B cell (primary cell): ENCODE measurements around the gene CPA5. TPM values are rescaled to one million over a fixed set of nuclear protein-coding genes. Genes with fewer than 3 reads are reported as not detected.

Experiments used
- ATAC-seq: fragments of 200-7000 bp; cut with Tn5 transposase; one replicate; pipeline ENCODE4 v1.10.0; 2021; ENCODE audit warnings: low read depth, mild to moderate bottlenecking, moderate number of reproducible peaks, moderate library complexity
- CTCF ChIA-PET: fragments of 350-600 bp; sonication (Branson Sonifier 250); formaldehyde crosslinking; loops from one replicate; lab custom pipeline; 2021; ENCODE audit warnings: antibody characterized with exemption, inconsistent platforms; lab: Charles Lee
- POLR2A ChIA-PET: fragments of 350-600 bp; sonication (Branson Sonifier 250); formaldehyde crosslinking; loops from one replicate; lab custom pipeline; 2021; ENCODE audit warnings: antibody characterized with exemption; lab: Charles Lee
- DNase-seq: peaks from one replicate; pipeline ENCODE4 v3.0.0; 2013
- H2AFZ ChIP-seq: 2 replicates; pipeline ENCODE4 v1.6.1; 2012; ENCODE audit warnings: mild to moderate bottlenecking, low read depth, low read length; ENCODE audit not compliant: insufficient read depth, poor library complexity, severe bottlenecking
- H3K27ac ChIP-seq, 2 donors: 1 replicate in 1 of 2; 2 replicates in 1 of 2; pipeline ENCODE4 v1.5.1; 2012 to 2013; ENCODE audit warnings: low read length in 2 of 2, mild to moderate bottlenecking in 2 of 2, moderate library complexity in 1 of 2
- H3K27me3 ChIP-seq, 4 experiments: fragments of 200-600 bp in 1 of 4; sonication (generic) in 1 of 4; replicated peaks in 1 of 4; 1 replicate in 2 of 4; 2 replicates in 2 of 4; pipeline versions ENCODE4 v1.6.1 to v1.7.0; 2013 to 2016; ENCODE audit warnings: low read length in 3 of 4, mild to moderate bottlenecking in 2 of 4, mixed read lengths in 1 of 4, moderate library complexity in 1 of 4; ENCODE audit not compliant: insufficient read depth in 4 of 4, control insufficient read depth in 3 of 4; ENCODE audit errors: control extremely low read depth in 1 of 4
- H3K36me3 ChIP-seq, 2 experiments: replicated peaks in 1 of 2; 1 replicate in 1 of 2; 2 replicates in 1 of 2; pipeline versions ENCODE4 v1.6.1 to v1.7.1; 2013; ENCODE audit warnings: low read length in 1 of 2; ENCODE audit not compliant: insufficient read depth in 2 of 2, control insufficient read depth in 1 of 2; ENCODE audit errors: control extremely low read depth in 1 of 2, extremely low read depth in 1 of 2
- H3K4me1 ChIP-seq, 2 donors: fragments of 200-600 bp in 1 of 2; sonication (generic) in 1 of 2; 1 replicate in 1 of 2; 2 replicates in 1 of 2; pipeline versions ENCODE4 v1.5.1 to v1.6.1; 2013 to 2017; ENCODE audit warnings: low read length in 2 of 2; ENCODE audit not compliant: control insufficient read depth in 2 of 2, insufficient read depth in 2 of 2
- H3K4me2 ChIP-seq: replicated peaks from 2 replicates; pipeline ENCODE3; 2012; ENCODE audit warnings: mild to moderate bottlenecking, low read depth, low read length; ENCODE audit not compliant: poor library complexity, severe bottlenecking
- H3K4me3 ChIP-seq, 5 experiments: fragments of 200-600 bp in 1 of 5; sonication (generic) in 1 of 5; 1 replicate in 3 of 5; 2 replicates in 2 of 5; pipeline versions ENCODE4 v1.5.1 to v1.7.0; 2011 to 2016; ENCODE audit warnings: low read length in 4 of 5, mild to moderate bottlenecking in 4 of 5, low read depth in 2 of 5, control low read depth in 1 of 5, moderate library complexity in 1 of 5; ENCODE audit not compliant: insufficient read depth in 1 of 5; ENCODE audit errors: control extremely low read depth in 1 of 5, extremely low read depth in 1 of 5
- H3K79me2 ChIP-seq: fragments of 200-600 bp; sonication (generic); one replicate; pipeline ENCODE4 v1.6.0; 2016; ENCODE audit warnings: low read length; ENCODE audit not compliant: control insufficient read depth, insufficient read depth
- H3K9ac ChIP-seq: fragments of 200-600 bp; sonication (generic); 2 replicates; pipeline ENCODE4 v1.6.1; 2017; ENCODE audit warnings: mild to moderate bottlenecking, low read length, moderate library complexity
- H3K9me3 ChIP-seq, 3 donors: one replicate each; pipeline versions ENCODE4 v1.6.1 to v1.7.1; 2013; ENCODE audit warnings: low read length in 2 of 3; ENCODE audit not compliant: control insufficient read depth in 2 of 3, insufficient read depth in 1 of 3; ENCODE audit errors: control extremely low read depth in 1 of 3
- H4K20me1 ChIP-seq: 2 replicates; pipeline ENCODE4 v1.6.0; 2012; ENCODE audit warnings: mild to moderate bottlenecking, low read length; ENCODE audit not compliant: insufficient read depth, control insufficient read depth, poor library complexity, severe bottlenecking
- H3K27ac Mint-ChIP-seq: one replicate; pipeline ENCODE4 v1.8.0; 2021; ENCODE audit warnings: mixed read lengths
- H3K27me3 Mint-ChIP-seq: one replicate; pipeline ENCODE4 v1.8.0; 2021; ENCODE audit warnings: mixed read lengths
- H3K4me1 Mint-ChIP-seq: one replicate; pipeline ENCODE4 v1.8.0; 2021; ENCODE audit warnings: mixed read lengths
- H3K4me3 Mint-ChIP-seq: one replicate; pipeline ENCODE4 v1.8.0; 2021; ENCODE audit warnings: mixed read lengths
- H3K9me3 Mint-ChIP-seq: one replicate; pipeline ENCODE4 v1.8.0; 2022; ENCODE audit warnings: mixed read lengths; ENCODE audit not compliant: insufficient read depth
- CTCF ChIP-seq: fragments of 200-600 bp; IDR thresholded peaks from one replicate; pipeline ENCODE4 v1.8.0; 2022; ENCODE audit warnings: antibody characterized with exemption, mild to moderate bottlenecking
- EZH2 ChIP-seq: IDR thresholded peaks from 2 replicates; pipeline ENCODE4 v1.6.1; 2012; ENCODE audit warnings: borderline replicate concordance, low read depth, mild to moderate bottlenecking, moderate library complexity, low read length; ENCODE audit not compliant: insufficient read depth, poor library complexity, severe bottlenecking
- WGBS: methylation state at CpG from one replicate; pipeline ENCODE4 v1.1.5; 2013; ENCODE audit warnings: missing lambda C conversion rate; ENCODE audit not compliant: insufficient coverage; 5-methylcytosine and 5-hydroxymethylcytosine counted together
- intact Hi-C: fragments of 100-400 bp; cut with micrococcal nuclease; formaldehyde crosslinking; loops from one replicate; pipeline ENCODE4 v1.10.0; 2022
- polyA plus RNA-seq: library from polyadenylated mRNA; depleted of rRNA; stranded (reverse); fragments of >200 nt; gene quantifications from 2 replicates; pipeline ENCODE4 v1.2.3, GENCODE V29; 2012
- total RNA-seq, 2 donors: library from RNA; stranded (reverse); fragments of 120-200 nt in 1 of 2; gene quantifications; 1 replicate in 1 of 2; 2 replicates in 1 of 2; pipeline versions ENCODE4 v1.2.3 to v1.2.4, GENCODE V29; 2013 to 2022

Gene CPA5
- total and polyA plus RNA-seq, 2 donors (not counting 1 experiment from before 2014, with no cell fraction given), result not detected

GRCh38 chr7:130358471-130358870 is 13.9 kb downstream of the CPA5 start:
- no peak for TF ChIP-seq CTCF
- no peak overlapping the region for H3K27ac Mint-ChIP-seq
- 98% methylated on average over 4 of the region's 4 CpGs for whole genome bisulfite sequencing
- Histone ChIP-seq H3K4me3 (no peak overlapping the region), H2AFZ (no peak overlapping the region), H3K9me3 (peaks cover 0 to 18% (median 7%) of the 10 kb centered on the region in 3 donors), H3K4me2 (no peak overlapping the region), H3K27me3 (no peaks in the 10 kb centered on the region), H3K4me1 (no peaks in the 10 kb centered on the region), H3K79me2 (no peaks in the 10 kb centered on the region), H3K9ac (no peak overlapping the region), H3K36me3 (no peaks in the 10 kb centered on the region), H3K27ac (no peak overlapping the region), H4K20me1 (no peaks in the 10 kb centered on the region)
- no peak for DNase-seq
- POLR2A ChIA-PET, result no interaction called here
- peaks cover 2% of the 10 kb centered on the region for H3K27me3 Mint-ChIP-seq
- CTCF ChIA-PET, result no interaction called here
- no peaks in the 10 kb centered on the region for H3K4me1 Mint-ChIP-seq
- peaks cover 6% of the 10 kb centered on the region for H3K9me3 Mint-ChIP-seq
- ATAC-seq, result no peak
- intact Hi-C loops, result no loop called here
- H3K4me3 Mint-ChIP-seq, result no peak overlapping the region

- Histone ChIP-seq H3K9ac (no peak overlapping the region), H3K4me1 (no peaks in the 10 kb centered on the region), H3K27me3 (no peaks in the 10 kb centered on the region), H4K20me1 (no peaks in the 10 kb centered on the region), H3K9me3 (peaks cover 0 to 18% (median 7%) of the 10 kb centered on the region in 3 donors), H3K36me3 (no peaks in the 10 kb centered on the region), H3K27ac (no peak overlapping the region), H3K79me2 (no peaks in the 10 kb centered on the region), H3K4me2 (no peak overlapping the region), H2AFZ (no peak overlapping the region), H3K4me3 (no peak overlapping the region)
- POLR2A ChIA-PET, result no interaction called here
- Mint-ChIP-seq H3K9me3 (peaks cover 6% of the 10 kb centered on the region), H3K4me1 (no peaks in the 10 kb centered on the region), H3K4me3 (no peak overlapping the region), H3K27me3 (no peaks in the 10 kb centered on the region), H3K27ac (no peak overlapping the region)
- intact Hi-C loops, result no loop called here
- ATAC-seq (no peak), DNase-seq (no peak)
- WGBS, result 96% methylated on average over 5 of the region's 5 CpGs
- no peak for TF ChIP-seq EZH2
- TF ChIP-seq CTCF, result no peak
- CTCF ChIA-PET, result no interaction called here
Observed at GRCh38 chr7:130359276-130359857, 14.8 kb downstream of the CPA5 start.
